ENCODE measurements around the gene ADAM17.

Gene ADAM17

GRCh38 chr2:9477914-9478313, 77.7 kb downstream of the ADAM17 start:
- no peak overlapping the region for H3K4me3 ChIP-seq (ENCODE audit: low read depth in 1 of 2, low read length in 1 of 2)
- peaks cover 21 to 22% of the 10 kb centered on the region in 2 experiments for H3K4me1 ChIP-seq (ENCODE audit: control insufficient read depth in 1 of 2, insufficient read depth in 1 of 2, low read depth in 1 of 2, low read length in 1 of 2)
- no peak overlapping the region for H3K27ac ChIP-seq
- H3K9me3 ChIP-seq: no peaks in the 10 kb centered on the region
- TF ChIP-seq, protein P1, sequence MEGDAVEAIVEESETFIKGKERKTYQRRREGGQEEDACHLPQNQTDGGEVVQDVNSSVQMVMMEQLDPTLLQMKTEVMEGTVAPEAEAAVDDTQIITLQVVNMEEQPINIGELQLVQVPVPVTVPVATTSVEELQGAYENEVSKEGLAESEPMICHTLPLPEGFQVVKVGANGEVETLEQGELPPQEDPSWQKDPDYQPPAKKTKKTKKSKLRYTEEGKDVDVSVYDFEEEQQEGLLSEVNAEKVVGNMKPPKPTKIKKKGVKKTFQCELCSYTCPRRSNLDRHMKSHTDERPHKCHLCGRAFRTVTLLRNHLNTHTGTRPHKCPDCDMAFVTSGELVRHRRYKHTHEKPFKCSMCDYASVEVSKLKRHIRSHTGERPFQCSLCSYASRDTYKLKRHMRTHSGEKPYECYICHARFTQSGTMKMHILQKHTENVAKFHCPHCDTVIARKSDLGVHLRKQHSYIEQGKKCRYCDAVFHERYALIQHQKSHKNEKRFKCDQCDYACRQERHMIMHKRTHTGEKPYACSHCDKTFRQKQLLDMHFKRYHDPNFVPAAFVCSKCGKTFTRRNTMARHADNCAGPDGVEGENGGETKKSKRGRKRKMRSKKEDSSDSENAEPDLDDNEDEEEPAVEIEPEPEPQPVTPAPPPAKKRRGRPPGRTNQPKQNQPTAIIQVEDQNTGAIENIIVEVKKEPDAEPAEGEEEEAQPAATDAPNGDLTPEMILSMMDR (IDR thresholded peaks at IDR 0.05): no peak
- no peaks in the 10 kb centered on the region for H3K27me3 ChIP-seq
- H3K36me3 ChIP-seq: peaks cover 37% of the 10 kb centered on the region

DNA sequence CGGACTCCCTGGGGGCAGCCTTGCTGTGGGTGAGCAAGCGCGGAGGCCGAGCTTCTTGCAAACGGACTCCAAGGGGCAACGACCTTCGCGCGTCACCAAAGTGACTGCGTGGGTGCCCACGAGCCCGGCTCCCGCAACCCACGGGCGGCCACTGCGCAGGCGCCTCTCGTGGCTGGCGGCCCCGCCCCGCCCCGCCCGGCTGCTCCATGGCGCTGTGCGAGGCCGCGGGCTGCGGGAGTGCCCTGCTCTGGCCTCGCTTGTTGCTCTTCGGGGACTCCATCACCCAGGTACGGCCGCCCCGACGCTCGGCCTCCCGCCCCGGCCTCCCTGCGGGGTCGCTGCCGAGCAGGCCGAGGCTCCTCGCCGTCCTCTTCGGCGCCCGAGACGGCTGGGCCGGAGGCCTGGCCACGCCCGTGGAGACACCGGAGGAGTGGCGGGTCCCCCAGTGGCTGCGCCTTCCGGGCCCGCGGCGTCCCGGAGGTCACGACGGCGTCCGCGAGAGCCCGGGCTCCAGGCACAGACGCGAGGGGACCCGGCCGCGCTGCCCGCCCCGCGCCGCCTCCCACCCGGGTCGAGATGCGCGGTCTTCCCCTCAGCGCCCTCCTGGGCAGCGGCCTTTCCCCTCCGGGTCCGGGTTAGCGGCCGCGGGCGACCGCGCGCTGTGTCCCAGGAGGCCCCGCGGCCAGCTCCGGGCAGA, 81.1 kb downstream of the ADAM17 start, which contains the start of gene IAH1:
Gene IAH1, plus strand, starts transcription at position 191 of the 697 bp plus-strand sequence. Its CDS starts 16 bp downstream, at position 207.
- H3K4me3 ChIP-seq (ENCODE audit: low read depth in 1 of 2, low read length in 1 of 2): peak within 1 kb of the TSS; percentile 65 to 89
- TF ChIP-seq, protein P1 (IDR thresholded peaks at IDR 0.05): no peak
- peaks cover 5% of the 10 kb centered on the region for H3K36me3 ChIP-seq
- peak within 1 kb of the TSS; percentile 82 for H3K27ac ChIP-seq
- H3K9me3 ChIP-seq: no peaks in the 10 kb centered on the region
- peaks cover 28 to 30% of the 10 kb centered on the region in 2 experiments for H3K4me1 ChIP-seq (ENCODE audit: control insufficient read depth in 1 of 2, insufficient read depth in 1 of 2, low read depth in 1 of 2, low read length in 1 of 2)
- H3K27me3 ChIP-seq: no peaks in the 10 kb centered on the region

DNA sequence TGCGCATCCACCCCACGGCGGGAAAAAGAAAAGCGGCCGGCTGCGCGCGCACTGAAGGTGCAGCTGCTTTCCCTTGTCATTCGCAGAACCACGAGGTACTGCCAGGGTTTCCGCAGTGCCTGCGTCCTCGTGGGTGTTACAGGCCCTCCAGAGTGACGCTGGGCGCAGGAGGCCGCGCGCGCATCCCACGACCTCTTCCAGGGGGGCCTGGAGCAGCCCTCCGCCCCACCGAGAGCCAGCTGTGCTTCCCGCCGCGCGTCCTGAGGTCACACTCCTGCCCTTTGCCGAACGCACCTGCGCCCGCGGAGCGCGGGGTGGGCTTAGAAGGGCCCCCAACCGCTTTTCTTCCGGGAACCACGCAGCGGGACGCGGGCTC, 81.7 kb downstream of the ADAM17 start:
- TF ChIP-seq, protein P1 (IDR thresholded peaks at IDR 0.05): no peak
- Histone ChIP-seq H3K4me3 (ENCODE audit: low read depth in 1 of 2, low read length in 1 of 2) (peak overlapping the region; percentile 65 to 89), H3K27ac (peak overlapping the region; percentile 82), H3K36me3 (peaks cover 5% of the 10 kb centered on the region), H3K27me3 (no peaks in the 10 kb centered on the region), H3K4me1 (ENCODE audit: control insufficient read depth in 1 of 2, insufficient read depth in 1 of 2, low read depth in 1 of 2, low read length in 1 of 2) (peaks cover 28 to 30% of the 10 kb centered on the region in 2 experiments), H3K9me3 (no peaks in the 10 kb centered on the region)

GRCh38 chr2:9473308-9473984, 82.2 kb downstream of the ADAM17 start:
- H3K4me1 ChIP-seq (ENCODE audit: control insufficient read depth in 1 of 2, insufficient read depth in 1 of 2, low read depth in 1 of 2, low read length in 1 of 2): peaks cover 28 to 30% of the 10 kb centered on the region in 2 experiments
- TF ChIP-seq, protein P1 (IDR thresholded peaks at IDR 0.05): no peak
- H3K27me3 ChIP-seq: no peaks in the 10 kb centered on the region
- peak overlapping the region; percentile 65 to 89 for H3K4me3 ChIP-seq (ENCODE audit: low read depth in 1 of 2, low read length in 1 of 2)
- H3K9me3 ChIP-seq: no peaks in the 10 kb centered on the region
- H3K27ac ChIP-seq: no peak overlapping the region
- H3K36me3 ChIP-seq: peaks cover 9% of the 10 kb centered on the region

- no peaks in the 10 kb centered on the region for H3K27me3 ChIP-seq
- no peak overlapping the region for H3K4me3 ChIP-seq (ENCODE audit: low read depth in 1 of 2, low read length in 1 of 2)
- peaks cover 28 to 30% of the 10 kb centered on the region in 2 experiments for H3K4me1 ChIP-seq (ENCODE audit: control insufficient read depth in 1 of 2, insufficient read depth in 1 of 2, low read depth in 1 of 2, low read length in 1 of 2)
- TF ChIP-seq, protein P1 (IDR thresholded peaks at IDR 0.05): no peak
- H3K9me3 ChIP-seq: no peaks in the 10 kb centered on the region
- peaks cover 16% of the 10 kb centered on the region for H3K36me3 ChIP-seq
- no peak overlapping the region for H3K27ac ChIP-seq
Measured at GRCh38 chr2:9472511-9472910, 83.1 kb downstream of the ADAM17 start.
